Astrocyte of the cerebellum (primary cell): Measurements from ENCODE around the gene BAD.

ENCODE experiments used
- DNase-seq: peaks from one replicate; pipeline ENCODE4 v3.0.0-alpha.2; 2011; ENCODE audit warnings: low read depth
- H3K4me3 ChIP-seq: 2 replicates; pipeline ENCODE4 v1.5.1; 2011; ENCODE audit warnings: mild to moderate bottlenecking, low read depth, low read length, moderate library complexity
- in situ Hi-C: cut with HindIII; loops from 2 replicates; pipeline ENCODE4 v1.10.0; 2017; ENCODE audit warnings: low sequenced_read_pairs
- TF ChIP-seq, protein P1 (sequence below): IDR thresholded peaks from 2 replicates; pipeline ENCODE4 v1.5.1; 2012; ENCODE audit warnings: low read length, low read depth, moderate library complexity, mild to moderate bottlenecking; ENCODE audit errors: missing control alignments

The BAD gene

DNA sequence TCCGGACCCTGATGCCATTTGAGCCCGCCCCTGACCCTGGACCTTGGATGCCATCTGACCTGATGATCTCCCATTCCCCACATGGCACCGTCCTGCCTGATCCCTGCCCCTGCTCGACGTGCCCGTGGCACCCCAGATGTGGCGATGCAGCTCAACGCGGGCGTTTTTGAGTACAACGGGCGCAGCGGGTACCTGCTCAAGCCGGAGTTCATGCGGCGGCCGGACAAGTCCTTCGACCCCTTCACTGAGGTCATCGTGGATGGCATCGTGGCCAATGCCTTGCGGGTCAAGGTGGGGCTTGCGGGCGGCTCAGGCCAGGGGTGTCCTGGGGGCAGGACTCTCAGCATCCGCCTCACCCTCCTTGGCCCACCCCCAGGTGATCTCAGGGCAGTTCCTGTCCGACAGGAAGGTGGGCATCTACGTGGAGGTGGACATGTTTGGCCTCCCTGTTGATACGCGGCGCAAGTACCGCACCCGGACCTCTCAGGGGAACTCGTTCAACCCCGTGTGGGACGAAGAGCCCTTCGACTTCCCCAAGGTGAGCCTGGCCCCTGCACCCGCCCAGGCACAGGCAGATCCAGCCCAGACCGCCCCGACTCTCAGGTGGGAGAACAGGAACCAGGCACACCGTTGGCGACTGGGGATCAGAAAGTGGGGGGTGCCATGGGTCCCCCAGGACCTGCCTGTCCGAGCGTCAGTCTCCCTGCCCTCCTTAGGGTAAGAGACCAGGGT is 22.0 kb downstream of the BAD start:
- no peak for DNase-seq
- in situ Hi-C loops: loop anchor here (10.0 kb wide), 1 partner anchor 62 kb away; no protein-coding TSS in a partner anchor
- H3K4me3 ChIP-seq: no peak overlapping the region
- TF ChIP-seq, protein P1, sequence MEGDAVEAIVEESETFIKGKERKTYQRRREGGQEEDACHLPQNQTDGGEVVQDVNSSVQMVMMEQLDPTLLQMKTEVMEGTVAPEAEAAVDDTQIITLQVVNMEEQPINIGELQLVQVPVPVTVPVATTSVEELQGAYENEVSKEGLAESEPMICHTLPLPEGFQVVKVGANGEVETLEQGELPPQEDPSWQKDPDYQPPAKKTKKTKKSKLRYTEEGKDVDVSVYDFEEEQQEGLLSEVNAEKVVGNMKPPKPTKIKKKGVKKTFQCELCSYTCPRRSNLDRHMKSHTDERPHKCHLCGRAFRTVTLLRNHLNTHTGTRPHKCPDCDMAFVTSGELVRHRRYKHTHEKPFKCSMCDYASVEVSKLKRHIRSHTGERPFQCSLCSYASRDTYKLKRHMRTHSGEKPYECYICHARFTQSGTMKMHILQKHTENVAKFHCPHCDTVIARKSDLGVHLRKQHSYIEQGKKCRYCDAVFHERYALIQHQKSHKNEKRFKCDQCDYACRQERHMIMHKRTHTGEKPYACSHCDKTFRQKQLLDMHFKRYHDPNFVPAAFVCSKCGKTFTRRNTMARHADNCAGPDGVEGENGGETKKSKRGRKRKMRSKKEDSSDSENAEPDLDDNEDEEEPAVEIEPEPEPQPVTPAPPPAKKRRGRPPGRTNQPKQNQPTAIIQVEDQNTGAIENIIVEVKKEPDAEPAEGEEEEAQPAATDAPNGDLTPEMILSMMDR: no peak

DNA sequence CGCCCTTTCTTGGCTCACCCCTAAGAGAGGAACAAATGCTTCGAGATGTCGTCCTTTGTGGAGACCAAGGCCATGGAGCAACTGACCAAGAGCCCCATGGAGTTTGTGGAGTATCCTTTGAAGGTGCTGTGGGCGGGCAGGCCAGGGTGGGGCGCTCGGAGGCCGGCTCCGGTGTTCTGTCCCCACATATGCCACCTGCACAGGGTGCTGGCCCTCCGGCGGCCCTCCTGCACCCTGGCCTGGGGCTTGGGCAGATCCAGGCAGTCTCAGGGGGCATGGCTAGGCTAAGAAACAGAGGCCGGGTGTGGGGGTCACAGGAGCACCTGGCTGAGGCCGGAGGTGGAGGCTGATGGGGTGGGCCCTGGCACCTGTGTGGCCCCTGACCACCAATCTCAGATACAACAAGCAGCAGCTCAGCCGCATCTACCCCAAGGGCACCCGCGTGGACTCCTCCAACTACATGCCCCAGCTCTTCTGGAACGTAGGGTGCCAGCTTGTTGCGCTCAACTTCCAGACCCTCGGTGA is 22.8 kb downstream of the BAD start:
- in situ Hi-C loops: loop anchor here (10.0 kb wide), 1 partner anchor 63 kb away; no protein-coding TSS in a partner anchor
- DNase-seq: no peak
- H3K4me3 ChIP-seq: no peak overlapping the region

DNA sequence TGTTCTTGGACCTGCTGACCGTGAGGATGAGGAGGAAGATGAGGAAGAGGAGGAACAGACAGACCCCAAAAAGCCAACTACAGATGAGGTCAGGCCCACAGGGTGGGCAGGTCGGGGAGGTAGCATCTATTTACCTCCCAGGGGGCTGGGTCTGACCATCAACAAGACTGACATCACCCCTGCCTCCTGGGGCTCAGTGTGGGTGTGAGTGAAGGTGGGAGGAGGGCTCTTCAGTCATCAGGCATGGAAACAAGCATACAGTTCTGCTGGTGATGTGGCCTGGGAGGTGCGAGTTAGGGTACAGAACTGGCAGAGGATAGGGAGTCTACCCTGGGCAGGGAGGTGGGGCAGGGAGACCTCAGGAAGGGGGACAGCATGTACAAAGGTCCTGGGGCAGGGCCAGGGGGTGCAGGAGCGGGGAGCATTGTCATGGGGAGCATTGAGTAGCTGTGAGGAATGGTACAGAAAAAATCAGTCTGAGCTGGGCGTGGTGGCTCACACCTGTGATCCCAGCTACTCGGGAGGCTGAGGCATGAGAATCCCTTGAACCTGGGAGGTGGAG is 24.2 kb downstream of the BAD start:
- no peak for DNase-seq
- no peak overlapping the region for H3K4me3 ChIP-seq
- in situ Hi-C loops: loop anchor here (10.0 kb wide), 1 partner anchor 65 kb away; no protein-coding TSS in a partner anchor
- TF ChIP-seq, protein P1: no peak

More for the DNA sequence above, 22.8 kb downstream of the BAD start:
- TF ChIP-seq, protein P1: no peak

DNA sequence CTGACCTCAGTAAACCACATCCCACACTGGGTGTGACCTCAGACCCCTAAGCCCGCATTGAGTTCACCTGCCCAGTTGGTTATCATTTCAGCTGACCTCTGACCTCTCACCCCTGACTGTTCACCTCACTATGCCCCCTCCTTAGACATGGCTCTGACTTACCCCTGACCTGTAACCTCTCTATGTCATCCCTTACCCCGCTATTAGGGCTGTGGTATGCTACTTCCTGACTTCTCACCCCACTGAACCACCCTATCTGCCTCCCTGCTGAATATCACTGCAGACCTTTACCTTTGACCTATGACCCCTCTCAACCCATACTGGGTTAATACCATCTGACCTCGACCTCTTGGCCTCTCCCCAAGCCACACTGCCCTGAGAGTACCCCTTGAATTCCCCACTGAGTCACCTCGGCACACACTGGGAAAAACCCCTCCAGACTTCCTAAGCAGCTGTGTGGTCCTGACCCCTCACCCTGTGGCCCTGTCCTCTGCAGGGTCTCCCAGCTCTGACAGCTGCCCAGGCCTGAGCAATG is 24.9 kb downstream of the BAD start:
- TF ChIP-seq, protein P1: no peak
- in situ Hi-C loops: loop anchor here (10.0 kb wide), 1 partner anchor 65 kb away; no protein-coding TSS in a partner anchor
- no peak overlapping the region for H3K4me3 ChIP-seq
- no peak for DNase-seq

DNA sequence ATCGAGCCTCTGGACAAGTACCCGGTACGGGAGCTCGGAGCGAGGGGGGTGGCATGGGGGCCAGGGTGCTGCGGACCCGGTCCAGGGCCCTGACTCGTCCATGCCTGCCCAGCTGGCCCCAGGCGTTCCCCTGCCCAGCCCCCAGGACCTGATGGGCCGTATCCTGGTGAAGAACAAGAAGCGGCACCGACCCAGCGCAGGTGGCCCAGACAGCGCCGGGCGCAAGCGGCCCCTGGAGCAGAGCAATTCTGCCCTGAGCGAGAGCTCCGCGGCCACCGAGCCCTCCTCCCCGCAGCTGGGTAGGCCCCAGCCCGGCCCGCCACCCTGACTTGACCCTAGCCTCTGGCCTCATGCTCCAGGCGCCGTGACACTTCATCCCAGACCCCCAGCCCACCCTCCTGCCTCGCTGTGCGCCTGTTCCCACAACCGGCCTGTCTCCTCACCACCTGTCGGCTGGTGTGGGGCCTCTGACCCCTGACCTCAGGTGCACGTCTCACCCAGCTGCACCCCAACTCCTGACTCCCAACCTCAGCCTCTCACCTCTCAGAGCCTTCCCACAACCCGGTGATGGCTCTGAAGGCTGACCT is 25.4 kb downstream of the BAD start:
- in situ Hi-C loops: no loop called here
- TF ChIP-seq, protein P1: no peak
- H3K4me3 ChIP-seq: no peak overlapping the region
- DNase-seq: no peak

DNA sequence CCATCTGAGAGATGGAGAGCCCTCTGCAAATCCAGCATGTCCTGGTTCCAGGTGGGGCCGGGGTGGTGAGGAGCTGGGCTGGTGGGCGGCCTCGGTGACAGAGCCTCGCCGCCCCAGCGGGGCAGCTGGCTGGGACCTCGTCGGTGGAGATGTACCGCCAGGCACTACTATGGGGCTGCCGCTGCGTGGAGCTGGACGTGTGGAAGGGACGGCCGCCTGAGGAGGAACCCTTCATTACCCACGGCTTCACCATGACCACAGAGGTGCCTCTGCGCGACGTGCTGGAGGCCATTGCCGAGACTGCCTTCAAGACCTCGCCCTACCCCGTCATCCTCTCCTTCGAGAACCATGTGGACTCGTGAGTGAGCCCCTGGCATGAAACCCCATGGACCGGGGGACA is 26.1 kb downstream of the BAD start:
- in situ Hi-C loops: no loop called here
- TF ChIP-seq, protein P1: no peak
- no peak overlapping the region for H3K4me3 ChIP-seq
- no peak for DNase-seq
